Measurements from ENCODE around the gene MCMBP.

DNA sequence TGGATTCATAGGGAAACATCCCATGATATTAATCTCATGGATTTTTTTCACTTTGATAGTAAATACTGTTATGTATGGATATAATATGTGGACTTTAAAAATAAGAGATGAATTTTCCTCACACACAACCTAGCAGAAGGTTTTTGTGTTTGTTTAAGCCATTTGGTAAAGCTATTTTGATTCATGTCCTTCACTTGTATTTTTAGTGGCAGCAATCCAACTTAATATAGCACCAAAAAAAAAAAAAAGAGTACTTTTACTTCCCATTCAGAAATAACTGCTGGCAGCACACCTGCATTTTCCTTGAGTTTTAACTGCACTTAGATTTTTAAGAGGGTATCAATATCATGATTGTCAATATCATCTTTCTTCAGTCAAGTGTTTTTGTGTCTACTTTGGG is 60.0 kb downstream of the MCMBP start:
- TF ChIP-seq POLR2AphosphoS5 (IDR thresholded peaks at IDR 0.05; ENCODE audit: insufficient read depth, low read depth, low read length) (no peak), GATA2 (IDR thresholded peaks at IDR 0.05; ENCODE audit: insufficient read depth, insufficient read length, low read depth, low read length) (no peak), EZH2 (IDR thresholded peaks at IDR 0.05; ENCODE audit: borderline replicate concordance, low read depth, low read length, severe bottlenecking) (no peak), FOS (IDR thresholded peaks at IDR 0.05; ENCODE audit: borderline replicate concordance, insufficient read depth, low read length) (no peak), POLR2A (IDR thresholded peaks at IDR 0.05; ENCODE audit: low read depth, low read length) (no peak)
- TF ChIP-seq, protein P1, sequence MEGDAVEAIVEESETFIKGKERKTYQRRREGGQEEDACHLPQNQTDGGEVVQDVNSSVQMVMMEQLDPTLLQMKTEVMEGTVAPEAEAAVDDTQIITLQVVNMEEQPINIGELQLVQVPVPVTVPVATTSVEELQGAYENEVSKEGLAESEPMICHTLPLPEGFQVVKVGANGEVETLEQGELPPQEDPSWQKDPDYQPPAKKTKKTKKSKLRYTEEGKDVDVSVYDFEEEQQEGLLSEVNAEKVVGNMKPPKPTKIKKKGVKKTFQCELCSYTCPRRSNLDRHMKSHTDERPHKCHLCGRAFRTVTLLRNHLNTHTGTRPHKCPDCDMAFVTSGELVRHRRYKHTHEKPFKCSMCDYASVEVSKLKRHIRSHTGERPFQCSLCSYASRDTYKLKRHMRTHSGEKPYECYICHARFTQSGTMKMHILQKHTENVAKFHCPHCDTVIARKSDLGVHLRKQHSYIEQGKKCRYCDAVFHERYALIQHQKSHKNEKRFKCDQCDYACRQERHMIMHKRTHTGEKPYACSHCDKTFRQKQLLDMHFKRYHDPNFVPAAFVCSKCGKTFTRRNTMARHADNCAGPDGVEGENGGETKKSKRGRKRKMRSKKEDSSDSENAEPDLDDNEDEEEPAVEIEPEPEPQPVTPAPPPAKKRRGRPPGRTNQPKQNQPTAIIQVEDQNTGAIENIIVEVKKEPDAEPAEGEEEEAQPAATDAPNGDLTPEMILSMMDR (IDR thresholded peaks at IDR 0.05; ENCODE audit: extremely low read depth in 1 of 2, insufficient read depth in 1 of 2, low read depth in 1 of 2, low read length in 2 of 2), result no peak
- TF ChIP-seq, protein P2, sequence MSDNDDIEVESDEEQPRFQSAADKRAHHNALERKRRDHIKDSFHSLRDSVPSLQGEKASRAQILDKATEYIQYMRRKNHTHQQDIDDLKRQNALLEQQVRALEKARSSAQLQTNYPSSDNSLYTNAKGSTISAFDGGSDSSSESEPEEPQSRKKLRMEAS (IDR thresholded peaks at IDR 0.05; ENCODE audit: insufficient read depth, insufficient read length), result no peak

Data from endothelial cell of umbilical vein (primary cell).